ENCODE data around the gene PRKAB1. TPM values are rescaled to one million over a fixed set of nuclear protein-coding genes. Genes with fewer than 3 reads are reported as not detected.

PRKAB1 gene
- total and polyA plus RNA-seq, 9 of the 15 experiments (the other 6 are each of a cell fraction or from before 2014, with no cell fraction given): 32.6 to 94.2 (median 63.8) TPM

GRCh38 chr12:119667577-119668323 lies at the start of gene PRKAB1 (continued):
- TF ChIP-seq, protein P1, sequence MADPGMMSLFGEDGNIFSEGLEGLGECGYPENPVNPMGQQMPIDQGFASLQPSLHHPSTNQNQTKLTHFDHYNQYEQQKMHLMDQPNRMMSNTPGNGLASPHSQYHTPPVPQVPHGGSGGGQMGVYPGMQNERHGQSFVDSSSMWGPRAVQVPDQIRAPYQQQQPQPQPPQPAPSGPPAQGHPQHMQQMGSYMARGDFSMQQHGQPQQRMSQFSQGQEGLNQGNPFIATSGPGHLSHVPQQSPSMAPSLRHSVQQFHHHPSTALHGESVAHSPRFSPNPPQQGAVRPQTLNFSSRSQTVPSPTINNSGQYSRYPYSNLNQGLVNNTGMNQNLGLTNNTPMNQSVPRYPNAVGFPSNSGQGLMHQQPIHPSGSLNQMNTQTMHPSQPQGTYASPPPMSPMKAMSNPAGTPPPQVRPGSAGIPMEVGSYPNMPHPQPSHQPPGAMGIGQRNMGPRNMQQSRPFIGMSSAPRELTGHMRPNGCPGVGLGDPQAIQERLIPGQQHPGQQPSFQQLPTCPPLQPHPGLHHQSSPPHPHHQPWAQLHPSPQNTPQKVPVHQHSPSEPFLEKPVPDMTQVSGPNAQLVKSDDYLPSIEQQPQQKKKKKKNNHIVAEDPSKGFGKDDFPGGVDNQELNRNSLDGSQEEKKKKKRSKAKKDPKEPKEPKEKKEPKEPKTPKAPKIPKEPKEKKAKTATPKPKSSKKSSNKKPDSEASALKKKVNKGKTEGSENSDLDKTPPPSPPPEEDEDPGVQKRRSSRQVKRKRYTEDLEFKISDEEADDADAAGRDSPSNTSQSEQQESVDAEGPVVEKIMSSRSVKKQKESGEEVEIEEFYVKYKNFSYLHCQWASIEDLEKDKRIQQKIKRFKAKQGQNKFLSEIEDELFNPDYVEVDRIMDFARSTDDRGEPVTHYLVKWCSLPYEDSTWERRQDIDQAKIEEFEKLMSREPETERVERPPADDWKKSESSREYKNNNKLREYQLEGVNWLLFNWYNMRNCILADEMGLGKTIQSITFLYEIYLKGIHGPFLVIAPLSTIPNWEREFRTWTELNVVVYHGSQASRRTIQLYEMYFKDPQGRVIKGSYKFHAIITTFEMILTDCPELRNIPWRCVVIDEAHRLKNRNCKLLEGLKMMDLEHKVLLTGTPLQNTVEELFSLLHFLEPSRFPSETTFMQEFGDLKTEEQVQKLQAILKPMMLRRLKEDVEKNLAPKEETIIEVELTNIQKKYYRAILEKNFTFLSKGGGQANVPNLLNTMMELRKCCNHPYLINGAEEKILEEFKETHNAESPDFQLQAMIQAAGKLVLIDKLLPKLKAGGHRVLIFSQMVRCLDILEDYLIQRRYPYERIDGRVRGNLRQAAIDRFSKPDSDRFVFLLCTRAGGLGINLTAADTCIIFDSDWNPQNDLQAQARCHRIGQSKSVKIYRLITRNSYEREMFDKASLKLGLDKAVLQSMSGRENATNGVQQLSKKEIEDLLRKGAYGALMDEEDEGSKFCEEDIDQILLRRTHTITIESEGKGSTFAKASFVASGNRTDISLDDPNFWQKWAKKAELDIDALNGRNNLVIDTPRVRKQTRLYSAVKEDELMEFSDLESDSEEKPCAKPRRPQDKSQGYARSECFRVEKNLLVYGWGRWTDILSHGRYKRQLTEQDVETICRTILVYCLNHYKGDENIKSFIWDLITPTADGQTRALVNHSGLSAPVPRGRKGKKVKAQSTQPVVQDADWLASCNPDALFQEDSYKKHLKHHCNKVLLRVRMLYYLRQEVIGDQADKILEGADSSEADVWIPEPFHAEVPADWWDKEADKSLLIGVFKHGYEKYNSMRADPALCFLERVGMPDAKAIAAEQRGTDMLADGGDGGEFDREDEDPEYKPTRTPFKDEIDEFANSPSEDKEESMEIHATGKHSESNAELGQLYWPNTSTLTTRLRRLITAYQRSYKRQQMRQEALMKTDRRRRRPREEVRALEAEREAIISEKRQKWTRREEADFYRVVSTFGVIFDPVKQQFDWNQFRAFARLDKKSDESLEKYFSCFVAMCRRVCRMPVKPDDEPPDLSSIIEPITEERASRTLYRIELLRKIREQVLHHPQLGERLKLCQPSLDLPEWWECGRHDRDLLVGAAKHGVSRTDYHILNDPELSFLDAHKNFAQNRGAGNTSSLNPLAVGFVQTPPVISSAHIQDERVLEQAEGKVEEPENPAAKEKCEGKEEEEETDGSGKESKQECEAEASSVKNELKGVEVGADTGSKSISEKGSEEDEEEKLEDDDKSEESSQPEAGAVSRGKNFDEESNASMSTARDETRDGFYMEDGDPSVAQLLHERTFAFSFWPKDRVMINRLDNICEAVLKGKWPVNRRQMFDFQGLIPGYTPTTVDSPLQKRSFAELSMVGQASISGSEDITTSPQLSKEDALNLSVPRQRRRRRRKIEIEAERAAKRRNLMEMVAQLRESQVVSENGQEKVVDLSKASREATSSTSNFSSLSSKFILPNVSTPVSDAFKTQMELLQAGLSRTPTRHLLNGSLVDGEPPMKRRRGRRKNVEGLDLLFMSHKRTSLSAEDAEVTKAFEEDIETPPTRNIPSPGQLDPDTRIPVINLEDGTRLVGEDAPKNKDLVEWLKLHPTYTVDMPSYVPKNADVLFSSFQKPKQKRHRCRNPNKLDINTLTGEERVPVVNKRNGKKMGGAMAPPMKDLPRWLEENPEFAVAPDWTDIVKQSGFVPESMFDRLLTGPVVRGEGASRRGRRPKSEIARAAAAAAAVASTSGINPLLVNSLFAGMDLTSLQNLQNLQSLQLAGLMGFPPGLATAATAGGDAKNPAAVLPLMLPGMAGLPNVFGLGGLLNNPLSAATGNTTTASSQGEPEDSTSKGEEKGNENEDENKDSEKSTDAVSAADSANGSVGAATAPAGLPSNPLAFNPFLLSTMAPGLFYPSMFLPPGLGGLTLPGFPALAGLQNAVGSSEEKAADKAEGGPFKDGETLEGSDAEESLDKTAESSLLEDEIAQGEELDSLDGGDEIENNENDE (IDR thresholded peaks at IDR 0.05; ENCODE audit: low read depth, low read length): no peak
- TF ChIP-seq, protein P2, sequence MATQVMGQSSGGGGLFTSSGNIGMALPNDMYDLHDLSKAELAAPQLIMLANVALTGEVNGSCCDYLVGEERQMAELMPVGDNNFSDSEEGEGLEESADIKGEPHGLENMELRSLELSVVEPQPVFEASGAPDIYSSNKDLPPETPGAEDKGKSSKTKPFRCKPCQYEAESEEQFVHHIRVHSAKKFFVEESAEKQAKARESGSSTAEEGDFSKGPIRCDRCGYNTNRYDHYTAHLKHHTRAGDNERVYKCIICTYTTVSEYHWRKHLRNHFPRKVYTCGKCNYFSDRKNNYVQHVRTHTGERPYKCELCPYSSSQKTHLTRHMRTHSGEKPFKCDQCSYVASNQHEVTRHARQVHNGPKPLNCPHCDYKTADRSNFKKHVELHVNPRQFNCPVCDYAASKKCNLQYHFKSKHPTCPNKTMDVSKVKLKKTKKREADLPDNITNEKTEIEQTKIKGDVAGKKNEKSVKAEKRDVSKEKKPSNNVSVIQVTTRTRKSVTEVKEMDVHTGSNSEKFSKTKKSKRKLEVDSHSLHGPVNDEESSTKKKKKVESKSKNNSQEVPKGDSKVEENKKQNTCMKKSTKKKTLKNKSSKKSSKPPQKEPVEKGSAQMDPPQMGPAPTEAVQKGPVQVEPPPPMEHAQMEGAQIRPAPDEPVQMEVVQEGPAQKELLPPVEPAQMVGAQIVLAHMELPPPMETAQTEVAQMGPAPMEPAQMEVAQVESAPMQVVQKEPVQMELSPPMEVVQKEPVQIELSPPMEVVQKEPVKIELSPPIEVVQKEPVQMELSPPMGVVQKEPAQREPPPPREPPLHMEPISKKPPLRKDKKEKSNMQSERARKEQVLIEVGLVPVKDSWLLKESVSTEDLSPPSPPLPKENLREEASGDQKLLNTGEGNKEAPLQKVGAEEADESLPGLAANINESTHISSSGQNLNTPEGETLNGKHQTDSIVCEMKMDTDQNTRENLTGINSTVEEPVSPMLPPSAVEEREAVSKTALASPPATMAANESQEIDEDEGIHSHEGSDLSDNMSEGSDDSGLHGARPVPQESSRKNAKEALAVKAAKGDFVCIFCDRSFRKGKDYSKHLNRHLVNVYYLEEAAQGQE (IDR thresholded peaks at IDR 0.05; ENCODE audit: borderline replicate concordance): peak; percentile 71; the same call in 1 of the 2 replicates
- TF ChIP-seq, protein P2 (CRISPR knock-in tag; IDR thresholded peaks at IDR 0.05; ENCODE audit: low read depth): no peak
- TF ChIP-seq BRD4 (IDR thresholded peaks at IDR 0.05) (peak; percentile 79; the same call in 1 of the 2 replicates), MAFF (IDR thresholded peaks at IDR 0.05; ENCODE audit: low read length) (no peak), CHCHD3 (CRISPR knock-in tag; IDR thresholded peaks at IDR 0.05) (peak; percentile 27; the same call in 1 of the 2 replicates), TAL1 (IDR thresholded peaks at IDR 0.05) (peak; percentile 31; the same call in 1 of the 2 replicates), ARHGAP35 (IDR thresholded peaks at IDR 0.05; ENCODE audit: partially characterized antibody) (no peak)

Data from K562 (cell line).